ENCODE measurements around the gene MS4A14.
"Not testable (repeated sequence)": the region's sequence is repeated elsewhere in the genome, so short reads cannot be mapped to it uniquely, and the experiment has no call there.

Gene MS4A14

GRCh38 chr11:60396382-60396781 is at the start of gene MS4A14:
Gene MS4A14, plus strand, starts transcription at chr11:60396459. Its CDS starts 120 bp downstream, at chr11:60396579.
- DNase-seq (ENCODE audit: low spot score): no peak

GRCh38 chr11:60347084-60347797 is 49.0 kb upstream of the MS4A14 start:
- no peak for DNase-seq (ENCODE audit: low spot score)

- DNase-seq (ENCODE audit: low spot score): no peak
These were observed 48.1 kb upstream of the MS4A14 start for GRCh38 chr11:60348116-60348515.

- DNase-seq (ENCODE audit: low spot score): no peak
These were observed 46.3 kb upstream of the MS4A14 start for GRCh38 chr11:60349990-60350389.

- DNase-seq (ENCODE audit: low spot score): no peak
These were observed 38.5 kb upstream of the MS4A14 start for GRCh38 chr11:60357771-60358170.

GRCh38 chr11:60360621-60361020 is 35.6 kb upstream of the MS4A14 start:
- no peak for DNase-seq (ENCODE audit: low spot score)

GRCh38 chr11:60362241-60362640 is 34.0 kb upstream of the MS4A14 start:
- no peak for DNase-seq (ENCODE audit: low spot score)

GRCh38 chr11:60363542-60364470 is 32.5 kb upstream of the MS4A14 start:
- DNase-seq (ENCODE audit: low spot score): peak; percentile 43

GRCh38 chr11:60366262-60366904 is 29.9 kb upstream of the MS4A14 start:
- DNase-seq (ENCODE audit: low spot score): not testable (repeated sequence)

- no peak for DNase-seq (ENCODE audit: low spot score)
These were observed 29.2 kb upstream of the MS4A14 start for GRCh38 chr11:60367009-60367408.

- no peak for DNase-seq (ENCODE audit: low spot score)
These were observed 28.4 kb upstream of the MS4A14 start for GRCh38 chr11:60367896-60368295.

- no peak for DNase-seq (ENCODE audit: low spot score)
These were observed 25.9 kb upstream of the MS4A14 start for GRCh38 chr11:60370252-60370810.

- no peak for DNase-seq (ENCODE audit: low spot score)
These were observed 25.4 kb upstream of the MS4A14 start for GRCh38 chr11:60370811-60371298.

- no peak for DNase-seq (ENCODE audit: low spot score)
These were observed 24.9 kb upstream of the MS4A14 start for GRCh38 chr11:60371386-60371785.

GRCh38 chr11:60371854-60372253 is 24.4 kb upstream of the MS4A14 start:
- no peak for DNase-seq (ENCODE audit: low spot score)

GRCh38 chr11:60372767-60373166 is 23.5 kb upstream of the MS4A14 start:
- no peak for DNase-seq (ENCODE audit: low spot score)

GRCh38 chr11:60375316-60375715 is 20.9 kb upstream of the MS4A14 start:
- no peak for DNase-seq (ENCODE audit: low spot score)

GRCh38 chr11:60376601-60377000 is 19.7 kb upstream of the MS4A14 start:
- no peak for DNase-seq (ENCODE audit: low spot score)

- no peak for DNase-seq (ENCODE audit: low spot score)
These were observed 18.7 kb upstream of the MS4A14 start for GRCh38 chr11:60377401-60378136.

GRCh38 chr11:60378354-60378753 is 17.9 kb upstream of the MS4A14 start, which contains the start of gene MS4A7:
Gene MS4A7, plus strand, starts transcription at chr11:60378532. Its CDS starts 4,610 bp downstream, at chr11:60383142.
- DNase-seq (ENCODE audit: low spot score): no peak

GRCh38 chr11:60389279-60389910 is 6.9 kb upstream of the MS4A14 start:
- no peak for DNase-seq (ENCODE audit: low spot score)
